Calu3 (cell line): ENCODE measurements around the gene FOXO1. TPM values are rescaled to one million over a fixed set of nuclear protein-coding genes. Genes with fewer than 3 reads are reported as not detected.

Experiments used
- BruUV-seq: library from RNA; stranded (reverse); fragments of 400-500 nt; replicated peaks from 2 replicates; lab custom pipeline; 2021; lab: Mats Ljungman, UMichigan
- CTCF ChIA-PET: fragments of 300-600 bp; sonication (Branson Sonifier 250); formaldehyde crosslinking; loops from one replicate; lab custom pipeline; 2022; ENCODE audit warnings: antibody characterized with exemption; lab: Charles Lee
- DNase-seq: peaks from one replicate; pipeline ENCODE4 v3.0.0; 2022
- H3K27ac Mint-ChIP-seq: one replicate; pipeline ENCODE4 v1.8.0; 2022; ENCODE audit warnings: mixed read lengths; ENCODE audit not compliant: unreplicated experiment
- H3K27me3 Mint-ChIP-seq: one replicate; pipeline ENCODE4 v1.8.0; 2022; ENCODE audit warnings: mixed read lengths; ENCODE audit not compliant: unreplicated experiment
- H3K36me3 Mint-ChIP-seq: one replicate; pipeline ENCODE4 v1.8.0; 2022; ENCODE audit warnings: mild to moderate bottlenecking, moderate library complexity, mixed read lengths; ENCODE audit not compliant: insufficient read depth, unreplicated experiment
- H3K4me1 Mint-ChIP-seq: one replicate; pipeline ENCODE4 v1.8.0; 2022; ENCODE audit warnings: mild to moderate bottlenecking, low read depth, mixed read lengths; ENCODE audit not compliant: unreplicated experiment
- H3K4me3 Mint-ChIP-seq: one replicate; pipeline ENCODE4 v1.8.0; 2022; ENCODE audit warnings: mild to moderate bottlenecking, low read depth, moderate library complexity, mixed read lengths; ENCODE audit not compliant: unreplicated experiment
- H3K9me3 Mint-ChIP-seq: one replicate; pipeline ENCODE4 v1.8.0; 2022; ENCODE audit warnings: low read depth, mixed read lengths; ENCODE audit not compliant: unreplicated experiment
- CTCF ChIP-seq: fragments of 200-600 bp; IDR thresholded peaks from one replicate; pipeline ENCODE4 v1.8.0; 2022; ENCODE audit warnings: antibody characterized with exemption; ENCODE audit not compliant: unreplicated experiment
- intact Hi-C: fragments of 100-400 bp; cut with micrococcal nuclease; formaldehyde crosslinking; loops from one replicate; pipeline ENCODE4 v1.10.0; 2022; ENCODE audit not compliant: unreplicated experiment
- total RNA-seq: library from RNA; stranded (reverse); gene quantifications from 2 replicates; pipeline ENCODE4 v1.2.3, GENCODE V29; 2022

Gene FOXO1
- total RNA-seq, 1 experiment from 2014 or later = 11.3 TPM

DNA sequence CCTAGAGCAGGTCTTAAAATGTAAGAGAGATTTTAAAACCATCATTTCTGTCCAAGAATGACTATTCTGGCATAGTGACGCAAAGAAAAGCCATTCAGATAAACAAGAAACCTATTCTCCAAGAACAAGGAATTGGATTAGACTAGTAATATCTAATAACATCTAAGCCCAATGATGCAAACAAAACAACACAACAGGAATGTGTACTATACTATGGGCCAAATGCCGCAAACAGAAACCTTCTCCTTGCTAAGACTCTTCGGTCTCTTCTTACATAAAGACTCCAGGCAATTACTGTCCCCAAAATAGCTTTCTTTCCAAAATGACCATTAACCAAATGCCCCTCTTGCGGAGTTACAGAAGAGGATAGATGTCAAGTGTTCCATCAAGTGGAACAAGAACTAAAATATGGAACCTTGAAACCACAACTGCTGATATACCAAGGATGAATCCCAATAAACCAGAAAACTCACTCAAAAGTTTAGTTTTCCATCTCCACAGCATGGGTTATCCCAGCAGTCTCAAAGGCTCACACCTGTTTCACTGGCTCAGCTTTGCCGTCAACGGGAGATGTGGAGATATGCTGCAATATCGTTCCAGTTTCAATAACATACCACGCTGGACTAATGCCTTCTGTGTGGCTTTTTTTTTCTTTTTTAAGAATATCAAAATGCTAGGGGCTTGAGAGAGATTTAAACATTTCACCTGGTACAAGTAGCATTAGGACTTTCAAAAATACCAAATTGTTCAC is 76.2 kb downstream of the FOXO1 start:
- no peaks in the 10 kb centered on the region for H3K36me3 Mint-ChIP-seq
- intact Hi-C loops = no loop called here

GRCh38 chr13:40589285-40590109 is 76.9 kb downstream of the FOXO1 start:
- Mint-ChIP-seq H3K4me3 (no peak overlapping the region), H3K36me3 (no peaks in the 10 kb centered on the region), H3K4me1 (peaks cover 11% of the 10 kb centered on the region), H3K27ac (no peak overlapping the region), H3K9me3 (no peaks in the 10 kb centered on the region), H3K27me3 (no peaks in the 10 kb centered on the region)
- intact Hi-C loops = no loop called here
- TF ChIP-seq CTCF = no peak
- CTCF ChIA-PET = no interaction called here
- BruUV-seq = no TSS peak
- no peak for DNase-seq

More for the DNA sequence above, 76.2 kb downstream of the FOXO1 start:
- no peak for DNase-seq
- Mint-ChIP-seq H3K4me3 (no peak overlapping the region), H3K27ac (no peak overlapping the region), H3K9me3 (no peaks in the 10 kb centered on the region), H3K4me1 (peaks cover 11% of the 10 kb centered on the region), H3K27me3 (no peaks in the 10 kb centered on the region)
- CTCF ChIA-PET = no interaction called here
- BruUV-seq = no TSS peak
- no peak for TF ChIP-seq CTCF

GRCh38 chr13:40588101-40588500 is 78.3 kb downstream of the FOXO1 start:
- Mint-ChIP-seq H3K9me3 (peaks cover 2% of the 10 kb centered on the region), H3K27me3 (no peaks in the 10 kb centered on the region), H3K36me3 (no peaks in the 10 kb centered on the region), H3K4me1 (peaks cover 11% of the 10 kb centered on the region), H3K27ac (no peak overlapping the region), H3K4me3 (no peak overlapping the region)
- DNase-seq = no peak
- CTCF ChIA-PET = no interaction called here
- intact Hi-C loops = no loop called here
- no TSS peak for BruUV-seq
- TF ChIP-seq CTCF = no peak

DNA sequence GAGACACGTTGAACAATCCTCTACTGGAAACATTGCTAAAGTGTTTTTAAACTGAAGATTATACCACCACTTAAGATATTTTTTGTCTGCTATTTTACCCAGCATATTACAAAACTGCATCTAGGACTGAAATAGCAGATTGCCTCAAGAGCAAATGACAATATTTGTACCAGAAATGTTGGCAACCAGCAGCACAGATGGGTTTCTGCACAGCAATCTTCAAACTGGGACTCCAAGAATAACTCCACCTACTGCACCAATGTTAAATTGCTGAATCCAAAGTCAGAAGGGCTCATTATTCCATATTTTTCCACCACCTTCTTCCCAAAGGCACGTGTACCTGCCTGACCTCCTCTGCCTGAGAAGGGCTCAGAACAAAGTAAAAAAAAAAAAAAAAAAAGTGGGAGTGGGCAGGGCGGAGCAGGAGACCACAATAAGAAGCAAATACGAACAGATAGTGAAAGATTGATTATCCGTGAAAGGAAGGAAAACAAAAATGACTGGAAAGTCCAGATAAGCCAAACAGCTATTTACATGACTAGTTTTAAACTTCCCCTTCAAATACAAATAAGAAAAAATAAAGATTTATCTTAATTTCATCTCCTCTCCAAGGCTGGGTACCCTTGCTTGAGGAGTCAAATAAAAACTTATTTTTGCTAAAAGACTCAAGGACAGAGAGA is 79.4 kb downstream of the FOXO1 start:
- no peak for TF ChIP-seq CTCF
- no peaks in the 10 kb centered on the region for H3K36me3 Mint-ChIP-seq
- H3K4me3 Mint-ChIP-seq = no peak overlapping the region
- CTCF ChIA-PET = no interaction called here
- peaks cover 11% of the 10 kb centered on the region for H3K4me1 Mint-ChIP-seq
- no TSS peak for BruUV-seq
- intact Hi-C loops = no loop called here
- H3K27ac Mint-ChIP-seq = no peak overlapping the region
- H3K9me3 Mint-ChIP-seq = peaks cover 2% of the 10 kb centered on the region
- no peaks in the 10 kb centered on the region for H3K27me3 Mint-ChIP-seq
- DNase-seq = no peak
